CD14-positive monocyte (primary cell): ENCODE data around the gene KLC4. TPM values are rescaled to one million over a fixed set of nuclear protein-coding genes. Genes with fewer than 3 reads are reported as not detected.

Source experiments
- DNase-seq, 3 donors: peaks; one replicate each; pipeline ENCODE4 v3.0.0-alpha.2; 2011 to 2022
- H2AFZ ChIP-seq: 2 replicates; pipeline ENCODE4 v1.6.0; 2012; ENCODE audit warnings: mild to moderate bottlenecking, low read depth, low read length, inconsistent platforms; ENCODE audit not compliant: insufficient read depth, poor library complexity, severe bottlenecking
- H3K27ac ChIP-seq, 2 donors: 1 replicate in 1 of 2; 2 replicates in 1 of 2; pipeline ENCODE4 v1.5.1; 2012 to 2013; ENCODE audit warnings: low read length in 2 of 2, control low read depth in 1 of 2, inconsistent platforms in 1 of 2, low read depth in 1 of 2, mild to moderate bottlenecking in 1 of 2
- H3K27me3 ChIP-seq, 2 donors: one replicate each; pipeline versions ENCODE4 v1.6.0 to v1.6.1; 2011 to 2013; ENCODE audit warnings: low read length in 2 of 2; ENCODE audit not compliant: control insufficient read depth in 2 of 2, insufficient read depth in 2 of 2
- H3K36me3 ChIP-seq, 2 donors: replicated peaks in 1 of 2; 1 replicate in 1 of 2; 2 replicates in 1 of 2; pipeline versions ENCODE4 v1.5.1 to v1.6.1; 2012 to 2013; ENCODE audit warnings: low read length in 2 of 2, control low read depth in 1 of 2, inconsistent platforms in 1 of 2, mild to moderate bottlenecking in 1 of 2; ENCODE audit not compliant: insufficient read depth in 2 of 2, control insufficient read depth in 1 of 2
- H3K4me1 ChIP-seq, 2 donors: 1 replicate in 1 of 2; 2 replicates in 1 of 2; pipeline versions ENCODE4 v1.5.1 to v1.6.1; 2012 to 2013; ENCODE audit warnings: low read length in 2 of 2, control low read depth in 1 of 2, inconsistent platforms in 1 of 2, mild to moderate bottlenecking in 1 of 2, moderate library complexity in 1 of 2; ENCODE audit not compliant: insufficient read depth in 2 of 2, control insufficient read depth in 1 of 2
- H3K4me2 ChIP-seq: replicated peaks from 2 replicates; pipeline ENCODE3; 2012; ENCODE audit warnings: low read length, moderate library complexity, mild to moderate bottlenecking; ENCODE audit not compliant: poor library complexity, severe bottlenecking; ENCODE audit errors: extremely low read depth
- H3K4me3 ChIP-seq, 3 experiments: fragments of 200-600 bp in 1 of 3; sonication (generic) in 1 of 3; replicated peaks in 1 of 3; 1 replicate in 2 of 3; 2 replicates in 1 of 3; pipeline ENCODE4 v1.5.1; 2011 to 2013; ENCODE audit warnings: low read length in 3 of 3, mild to moderate bottlenecking in 3 of 3, control low read depth in 2 of 3, low read depth in 2 of 3, inconsistent platforms in 1 of 3, moderate library complexity in 1 of 3
- H3K79me2 ChIP-seq: 2 replicates; pipeline ENCODE4 v1.6.0; 2012; ENCODE audit warnings: mild to moderate bottlenecking, control low read depth, inconsistent platforms, low read length, moderate library complexity; ENCODE audit not compliant: insufficient read depth
- H3K9ac ChIP-seq: 2 replicates; pipeline ENCODE4 v1.6.0; 2017; ENCODE audit warnings: low read length, mild to moderate bottlenecking; ENCODE audit not compliant: insufficient read depth, poor library complexity, severe bottlenecking
- H3K9me3 ChIP-seq, 2 donors: replicated peaks in 1 of 2; 1 replicate in 1 of 2; 2 replicates in 1 of 2; pipeline versions ENCODE4 v1.5.1 to v1.6.1; 2012 to 2013; ENCODE audit warnings: low read length in 2 of 2, control low read depth in 1 of 2; ENCODE audit not compliant: control insufficient read depth in 1 of 2, insufficient read depth in 1 of 2
- H4K20me1 ChIP-seq: 2 replicates; pipeline ENCODE4 v1.6.0; 2012; ENCODE audit warnings: mild to moderate bottlenecking, low read length, control low read depth, moderate library complexity; ENCODE audit not compliant: insufficient read depth
- H3K27ac Mint-ChIP-seq, 7 donors: one replicate each; pipeline ENCODE4 v1.8.0; 2020; ENCODE audit warnings: mild to moderate bottlenecking in 7 of 7, mixed read lengths in 7 of 7, moderate library complexity in 6 of 7, inconsistent platforms in 2 of 7
- H3K27me3 Mint-ChIP-seq, 3 donors: one replicate each; pipeline ENCODE4 v1.8.0; 2021 to 2022; ENCODE audit warnings: low read depth in 3 of 3, mild to moderate bottlenecking in 3 of 3, mixed read lengths in 3 of 3, moderate library complexity in 3 of 3, inconsistent platforms in 1 of 3
- H3K36me3 Mint-ChIP-seq, 2 donors: one replicate each; pipeline ENCODE4 v1.8.0; 2020; ENCODE audit warnings: mixed read lengths in 2 of 2, inconsistent platforms in 1 of 2, mild to moderate bottlenecking in 1 of 2
- H3K4me1 Mint-ChIP-seq: one replicate; pipeline ENCODE4 v1.8.0; 2020; ENCODE audit warnings: mild to moderate bottlenecking, mixed read lengths
- H3K4me3 Mint-ChIP-seq, 2 donors: one replicate each; pipeline ENCODE4 v1.8.0; 2020; ENCODE audit warnings: mild to moderate bottlenecking in 2 of 2, mixed read lengths in 2 of 2, moderate library complexity in 1 of 2
- H3K9me3 Mint-ChIP-seq, 7 donors: one replicate each; pipeline ENCODE4 v1.8.0; 2020 to 2022; ENCODE audit warnings: mixed read lengths in 7 of 7, mild to moderate bottlenecking in 6 of 7, moderate library complexity in 6 of 7, inconsistent platforms in 2 of 7
- CTCF ChIP-seq: fragments of 200-600 bp; IDR thresholded peaks from one replicate; pipeline ENCODE4 v1.8.0; 2022; ENCODE audit warnings: antibody characterized with exemption, mild to moderate bottlenecking
- WGBS: methylation state at CpG from one replicate; pipeline ENCODE4 v1.1.5; 2013; ENCODE audit warnings: missing lambda C conversion rate; ENCODE audit not compliant: insufficient coverage; 5-methylcytosine and 5-hydroxymethylcytosine counted together
- intact Hi-C, 2 donors: fragments of 100-400 bp; cut with micrococcal nuclease; formaldehyde crosslinking; loops; one replicate each; pipeline versions ENCODE4 v1.15.0 to v1.15.1; 2023
- polyA plus RNA-seq, 3 donors: library from polyadenylated mRNA; depleted of rRNA in 1 of 3; unstranded in 2 of 3; stranded (reverse) in 1 of 3; fragments of 300-500 nt in 2 of 3; fragments of >200 nt in 1 of 3; fragmentation: Illumina TruSeq in 2 of 3; gene quantifications; 1 replicate in 2 of 3; 2 replicates in 1 of 3; pipeline ENCODE4 v1.2.3, GENCODE V29; 2012 to 2021

KLC4 gene
- polyA plus RNA-seq, 3 donors = 6.0 to 16.2 (median 6.1) TPM

GRCh38 chr6:43105538-43106222, 46.2 kb downstream of the KLC4 start:
- DNase-seq = no peak
- Mint-ChIP-seq H3K4me3 (no peak overlapping the region), H3K9me3 (no peaks in the 10 kb centered on the region), H3K27me3 (peaks cover 0 to 3% (median 1%) of the 10 kb centered on the region in 3 donors), H3K4me1 (no peaks in the 10 kb centered on the region), H3K36me3 (no peaks in the 10 kb centered on the region), H3K27ac (no peak overlapping the region)
- no peaks in the 10 kb centered on the region for H4K20me1 ChIP-seq
- no peaks in the 10 kb centered on the region for H3K27me3 ChIP-seq
- no peaks in the 10 kb centered on the region for H3K36me3 ChIP-seq
- no peak overlapping the region for H3K4me2 ChIP-seq
- no peaks in the 10 kb centered on the region for H3K4me1 ChIP-seq
- TF ChIP-seq CTCF = no peak
- no peaks in the 10 kb centered on the region for H3K9me3 ChIP-seq
- H3K79me2 ChIP-seq = no peaks in the 10 kb centered on the region
- 100% methylated on average over 2 of the region's 9 CpGs for WGBS
- intact Hi-C loops = no loop called here
- no peak overlapping the region for H2AFZ ChIP-seq
- no peak overlapping the region for H3K4me3 ChIP-seq
- H3K27ac ChIP-seq = no peak overlapping the region
- no peak overlapping the region for H3K9ac ChIP-seq

GRCh38 chr6:43107344-43108062, 48.1 kb downstream of the KLC4 start:
- H3K4me1 Mint-ChIP-seq = no peaks in the 10 kb centered on the region
- no peaks in the 10 kb centered on the region for H3K79me2 ChIP-seq
- H3K4me1 ChIP-seq = no peaks in the 10 kb centered on the region
- H3K27ac ChIP-seq = no peak overlapping the region
- no peak overlapping the region for H3K27ac Mint-ChIP-seq
- no peak for TF ChIP-seq CTCF
- no peaks in the 10 kb centered on the region for H3K27me3 ChIP-seq
- no peaks in the 10 kb centered on the region for H3K36me3 Mint-ChIP-seq
- intact Hi-C loops = no loop called here
- no peaks in the 10 kb centered on the region for H4K20me1 ChIP-seq
- no peak overlapping the region for H3K4me3 ChIP-seq
- no peak overlapping the region for H2AFZ ChIP-seq
- H3K36me3 ChIP-seq = no peaks in the 10 kb centered on the region
- H3K4me2 ChIP-seq = no peak overlapping the region
- no peak overlapping the region for H3K4me3 Mint-ChIP-seq
- no peaks in the 10 kb centered on the region for H3K9me3 ChIP-seq
- DNase-seq = no peak
- no peaks in the 10 kb centered on the region for H3K9me3 Mint-ChIP-seq
- no peak overlapping the region for H3K9ac ChIP-seq
- WGBS = 95% methylated on average over 6 of the region's 12 CpGs
- peaks cover 0 to 2% (median 1%) of the 10 kb centered on the region in 3 donors for H3K27me3 Mint-ChIP-seq
